Activated T-cell treated with anti-CD3 and anti-CD28 coated beads, Interleukin-2, amount 50 U/mL, for 4 hours (primary cell): ENCODE measurements around the gene OCLN. TPM values are rescaled to one million over a fixed set of nuclear protein-coding genes. Genes with fewer than 3 reads are reported as not detected.
"Not testable (repeated sequence)": the region's sequence is repeated elsewhere in the genome, so short reads cannot be mapped to it uniquely, and the experiment has no call there.

Experiments used
- ATAC-seq, 2 donors: fragments of 200-7000 bp; cut with Tn5 transposase; one replicate each; pipeline ENCODE4 v1.10.0; 2021
- DNase-seq: peaks from one replicate; pipeline ENCODE4 v3.0.0-alpha.2; 2020
- H3K27me3 Mint-ChIP-seq: one replicate; pipeline ENCODE4 v1.8.0; 2021; ENCODE audit warnings: low read depth, mixed read lengths
- H3K36me3 Mint-ChIP-seq: one replicate; pipeline ENCODE4 v1.8.0; 2022; ENCODE audit warnings: mixed read lengths; ENCODE audit not compliant: insufficient read depth
- H3K4me1 Mint-ChIP-seq: one replicate; pipeline ENCODE4 v1.8.0; 2021; ENCODE audit warnings: low read depth, mixed read lengths
- H3K4me3 Mint-ChIP-seq: one replicate; pipeline ENCODE4 v1.8.0; 2021; ENCODE audit warnings: mild to moderate bottlenecking, moderate library complexity, mixed read lengths
- H3K9me3 Mint-ChIP-seq: one replicate; pipeline ENCODE4 v1.8.0; 2021; ENCODE audit warnings: mixed read lengths
- total RNA-seq, 3 donors: library from RNA; stranded (reverse); gene quantifications; one replicate each; pipeline ENCODE4 v1.2.1, GENCODE V29; 2021

Gene OCLN
- total RNA-seq, 3 donors from 2014 or later: 0.08 to 1.4 (median 0.90) TPM

GRCh38 chr5:69528609-69529008, 36.0 kb downstream of the OCLN start:
- no peak for DNase-seq
- Mint-ChIP-seq H3K4me3 (no peak overlapping the region), H3K36me3 (no peaks in the 10 kb centered on the region), H3K9me3 (no peaks in the 10 kb centered on the region), H3K4me1 (no peaks in the 10 kb centered on the region), H3K27me3 (peaks cover 4% of the 10 kb centered on the region)
- ATAC-seq: no peak

GRCh38 chr5:69530561-69531405, 38.2 kb downstream of the OCLN start:
- H3K9me3 Mint-ChIP-seq: no peaks in the 10 kb centered on the region
- no peak for ATAC-seq

GRCh38 chr5:69531406-69531801, 38.8 kb downstream of the OCLN start:
- Mint-ChIP-seq H3K4me1 (no peaks in the 10 kb centered on the region), H3K9me3 (no peaks in the 10 kb centered on the region), H3K36me3 (no peaks in the 10 kb centered on the region), H3K27me3 (peaks cover 4% of the 10 kb centered on the region), H3K4me3 (no peak overlapping the region)
- no peak for DNase-seq
- ATAC-seq: no peak

More at GRCh38 chr5:69530561-69531405, 38.2 kb downstream of the OCLN start:
- Mint-ChIP-seq H3K36me3 (no peaks in the 10 kb centered on the region), H3K4me1 (no peaks in the 10 kb centered on the region), H3K27me3 (peaks cover 4% of the 10 kb centered on the region), H3K4me3 (no peak overlapping the region)
- DNase-seq: no peak

DNA sequence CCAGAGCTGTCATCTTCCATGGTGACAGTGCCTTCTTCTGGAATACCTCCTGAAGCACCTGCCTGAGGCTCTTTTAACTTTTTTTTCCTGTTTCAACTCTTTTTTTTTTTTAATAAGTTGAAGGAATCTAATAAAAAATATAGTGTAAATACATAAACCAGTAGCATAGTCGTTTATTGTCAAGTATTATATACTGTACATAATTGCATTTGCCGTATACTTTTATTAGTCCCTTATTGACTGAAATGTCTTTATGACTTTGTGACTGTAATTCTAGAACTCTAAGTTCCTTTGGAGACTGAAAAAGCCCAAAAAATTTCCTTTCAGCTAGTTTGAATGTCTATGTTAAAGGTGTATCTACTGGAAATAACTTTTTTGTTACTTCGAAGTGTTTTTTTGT, 45.3 kb downstream of the OCLN start:
- not testable (repeated sequence) for H3K9me3 Mint-ChIP-seq, ATAC-seq, DNase-seq, H3K4me1 Mint-ChIP-seq, H3K27me3 Mint-ChIP-seq, H3K36me3 Mint-ChIP-seq, H3K4me3 Mint-ChIP-seq

DNA sequence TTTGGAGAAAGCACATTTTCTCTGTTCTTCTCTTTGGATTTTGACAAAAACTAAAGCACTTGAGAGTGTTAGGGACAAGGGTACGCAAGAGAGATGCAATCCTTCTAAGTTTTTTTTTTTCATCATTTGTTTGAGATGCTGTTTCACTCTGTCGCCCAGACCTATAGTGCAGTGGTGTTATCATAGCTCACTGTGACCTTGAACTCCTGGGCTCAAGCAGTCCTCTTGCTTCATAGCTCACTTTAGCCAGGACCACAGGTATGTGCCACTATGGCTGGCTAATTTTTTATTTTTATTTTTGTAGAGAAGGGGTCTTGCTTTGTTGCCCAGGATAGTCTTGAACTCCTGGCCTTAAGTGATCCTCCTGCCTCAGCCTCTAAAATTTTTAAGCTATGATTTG, 46.1 kb downstream of the OCLN start:
- not testable (repeated sequence) for H3K27me3 Mint-ChIP-seq

GRCh38 chr5:69541347-69541746, 48.8 kb downstream of the OCLN start:
- not testable (repeated sequence) for H3K36me3 Mint-ChIP-seq, DNase-seq, H3K4me1 Mint-ChIP-seq, H3K27me3 Mint-ChIP-seq, H3K9me3 Mint-ChIP-seq, ATAC-seq, H3K4me3 Mint-ChIP-seq

More for the DNA sequence above, 46.1 kb downstream of the OCLN start:
- H3K9me3 Mint-ChIP-seq, ATAC-seq, H3K4me1 Mint-ChIP-seq, DNase-seq, H3K4me3 Mint-ChIP-seq, H3K36me3 Mint-ChIP-seq: not testable (repeated sequence)

DNA sequence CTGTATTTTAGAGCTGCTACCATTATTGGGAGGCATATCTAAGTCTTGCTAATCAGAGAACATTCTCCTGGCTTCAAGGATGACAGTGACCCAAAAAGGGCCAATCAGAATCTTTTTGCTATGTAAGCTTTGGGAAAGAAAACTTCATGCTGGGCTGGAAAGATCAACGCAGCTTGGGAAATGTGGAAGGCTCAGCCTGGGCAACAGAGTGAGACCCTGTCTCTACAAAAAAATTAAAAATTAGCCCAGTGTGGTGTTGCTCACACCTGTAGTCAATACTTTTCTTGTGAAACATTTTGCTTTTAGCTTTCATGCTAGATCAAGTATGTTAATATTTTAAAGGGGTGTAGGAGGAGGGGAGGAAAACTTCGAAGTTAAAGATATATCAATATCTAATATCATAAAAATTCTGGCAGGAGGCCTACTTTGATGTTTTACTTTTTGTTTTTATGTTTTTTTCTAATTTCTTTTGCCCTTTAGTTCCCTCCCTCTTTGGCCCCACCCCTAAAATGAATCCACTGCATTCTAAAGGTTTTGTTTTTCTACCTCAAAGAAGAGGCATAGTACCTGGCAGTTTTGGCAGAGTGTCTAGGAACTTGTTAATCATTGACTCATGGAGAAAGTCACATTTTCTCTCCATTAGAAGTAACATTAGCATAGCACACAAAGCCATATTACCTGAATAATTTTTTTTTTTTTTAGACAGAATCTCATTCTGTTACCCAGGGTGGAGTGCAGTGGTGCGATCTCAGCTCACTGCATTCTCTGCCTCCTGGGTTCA, 50.4 kb downstream of the OCLN start:
- not testable (repeated sequence) for H3K4me3 Mint-ChIP-seq, H3K36me3 Mint-ChIP-seq, ATAC-seq, DNase-seq, H3K9me3 Mint-ChIP-seq, H3K27me3 Mint-ChIP-seq, H3K4me1 Mint-ChIP-seq

GRCh38 chr5:69544602-69545001, 52.0 kb downstream of the OCLN start:
- not testable (repeated sequence) for H3K9me3 Mint-ChIP-seq, ATAC-seq, H3K36me3 Mint-ChIP-seq, H3K4me1 Mint-ChIP-seq, DNase-seq, H3K27me3 Mint-ChIP-seq, H3K4me3 Mint-ChIP-seq

DNA sequence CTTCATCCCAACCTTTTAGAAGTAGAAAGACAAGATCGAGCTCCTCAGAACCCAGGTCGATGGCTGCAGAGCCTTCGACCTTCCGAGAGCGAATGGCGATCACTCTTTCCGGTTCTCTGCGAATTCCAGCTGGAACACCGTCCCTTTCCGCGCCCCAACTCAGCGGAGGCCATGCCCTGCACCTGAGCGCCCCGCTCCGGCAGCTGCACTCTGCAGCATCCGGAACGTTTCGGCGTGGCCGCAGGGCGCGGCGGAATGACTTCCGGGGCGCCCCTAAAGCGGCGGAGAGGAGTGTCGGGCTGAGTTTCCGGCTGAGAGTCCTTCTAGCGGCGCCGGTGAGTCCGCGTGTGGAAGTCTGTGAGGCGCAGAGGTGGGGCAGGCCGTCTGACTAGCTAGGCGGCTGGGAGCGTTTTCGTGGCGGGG, 67.3 kb downstream of the OCLN start, which contains the start of gene GTF2H2C:
Gene GTF2H2C (plus strand): TSS at position 284 of the 423 bp plus-strand sequence. CDS start 4,942 bp downstream, outside the sequence.
- H3K36me3 Mint-ChIP-seq, H3K4me1 Mint-ChIP-seq, H3K27me3 Mint-ChIP-seq, H3K9me3 Mint-ChIP-seq: not testable (repeated sequence)
- DNase-seq (peak; percentile 57), ATAC-seq (peak; percentile 100)
- peak within 1 kb of the TSS; percentile 92 for H3K4me3 Mint-ChIP-seq

GRCh38 chr5:69560587-69561431, 68.2 kb downstream of the OCLN start:
- not testable (repeated sequence) for DNase-seq, ATAC-seq, H3K4me1 Mint-ChIP-seq, H3K36me3 Mint-ChIP-seq, H3K27me3 Mint-ChIP-seq, H3K9me3 Mint-ChIP-seq
- peak overlapping the region; percentile 66 for H3K4me3 Mint-ChIP-seq

DNA sequence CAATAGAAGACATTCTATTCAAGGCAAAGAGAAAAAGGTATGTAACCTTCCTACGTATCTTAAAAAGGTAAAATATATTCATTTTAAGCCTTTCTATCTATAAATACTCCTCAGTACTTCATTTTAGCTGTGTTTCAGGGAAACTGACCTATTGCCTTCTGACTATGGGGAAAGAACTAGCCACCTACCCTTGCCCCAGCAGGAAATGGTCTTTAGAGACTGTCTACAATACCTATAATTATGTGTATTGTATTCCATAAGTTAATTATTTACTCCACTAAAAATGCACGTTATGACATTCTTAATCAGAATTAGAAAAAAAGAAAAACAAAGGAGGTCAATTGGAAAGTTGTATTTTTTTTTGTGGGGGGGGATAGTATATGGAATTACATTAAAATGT, 73.6 kb downstream of the OCLN start:
- not testable (repeated sequence) for H3K4me1 Mint-ChIP-seq, DNase-seq, ATAC-seq, H3K9me3 Mint-ChIP-seq, H3K27me3 Mint-ChIP-seq, H3K36me3 Mint-ChIP-seq, H3K4me3 Mint-ChIP-seq

DNA sequence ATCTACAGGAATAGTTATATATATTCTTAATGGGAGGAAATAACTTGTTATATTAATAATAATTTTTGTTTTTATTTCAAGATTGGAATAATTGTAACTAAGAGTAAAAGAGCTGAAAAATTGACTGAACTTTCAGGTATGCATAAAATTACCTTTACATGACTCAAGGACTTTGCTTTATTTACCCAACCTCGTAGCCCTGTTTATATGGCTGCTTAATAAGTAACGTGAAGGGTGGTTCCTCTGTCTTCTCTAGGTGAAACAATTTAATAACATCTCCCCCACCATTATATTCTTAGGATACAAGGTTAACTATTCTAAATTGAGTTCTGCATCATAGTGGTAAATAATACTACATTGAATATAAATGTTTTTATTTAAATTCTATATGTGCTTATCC, 75.5 kb downstream of the OCLN start:
- not testable (repeated sequence) for H3K36me3 Mint-ChIP-seq, H3K4me3 Mint-ChIP-seq, ATAC-seq, H3K4me1 Mint-ChIP-seq, DNase-seq, H3K9me3 Mint-ChIP-seq, H3K27me3 Mint-ChIP-seq

DNA sequence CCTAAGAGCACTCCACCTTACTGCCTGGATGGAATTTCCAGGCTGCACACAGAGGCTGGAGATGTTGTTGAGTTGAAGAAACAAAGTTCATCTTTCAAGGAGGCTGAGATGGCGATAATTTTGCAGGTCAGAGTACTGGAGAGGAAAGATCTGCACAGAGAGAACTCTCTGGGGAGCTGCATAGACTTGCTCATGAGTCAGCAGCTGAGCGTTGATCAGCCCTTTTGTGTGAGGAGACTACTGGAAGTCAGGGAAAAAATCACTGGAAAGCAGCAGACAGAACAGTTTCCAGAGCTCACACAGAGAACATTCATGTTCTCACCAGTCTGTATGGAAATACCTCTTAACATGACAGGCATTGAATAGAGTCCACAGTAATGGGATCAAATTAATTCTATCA, 90.8 kb downstream of the OCLN start:
- ATAC-seq, H3K4me3 Mint-ChIP-seq, H3K27me3 Mint-ChIP-seq, H3K36me3 Mint-ChIP-seq, H3K9me3 Mint-ChIP-seq, H3K4me1 Mint-ChIP-seq, DNase-seq: not testable (repeated sequence)
